HuH-7 (cell line): ENCODE measurements around the gene PLCH2.
A peak's percentile ranks its signal among the peaks of the same experiment; 100 is the strongest.

ENCODE experiments used
- DNase-seq: peaks from one replicate; pipeline ENCODE4 v3.0.0; 2011; ENCODE audit warnings: low spot score

The PLCH2 gene

GRCh38 chr1:2462819-2463218 lies 13.3 kb upstream of the PLCH2 start:
- DNase-seq = no peak

DNA sequence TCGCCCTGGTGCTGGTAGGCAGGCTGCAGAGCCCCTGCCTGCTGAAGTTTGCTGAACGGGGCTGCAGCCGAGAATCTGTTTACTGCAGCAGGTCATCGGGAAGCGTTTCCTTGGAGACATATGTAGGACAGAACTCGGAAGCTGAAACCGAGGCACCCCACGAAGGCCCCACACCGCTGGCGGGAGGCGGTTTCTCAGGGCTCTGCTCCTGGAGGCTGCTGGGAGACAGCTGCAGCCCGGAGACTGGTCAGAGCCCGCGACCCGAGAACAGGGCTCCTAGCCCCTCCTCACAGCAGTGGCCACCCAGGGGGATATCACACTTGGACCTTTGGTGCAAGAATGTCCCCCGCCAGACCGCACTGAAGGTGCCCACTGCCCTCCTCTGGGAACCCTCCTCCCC lies 12.7 kb upstream of the PLCH2 start:
- DNase-seq = no peak

DNA sequence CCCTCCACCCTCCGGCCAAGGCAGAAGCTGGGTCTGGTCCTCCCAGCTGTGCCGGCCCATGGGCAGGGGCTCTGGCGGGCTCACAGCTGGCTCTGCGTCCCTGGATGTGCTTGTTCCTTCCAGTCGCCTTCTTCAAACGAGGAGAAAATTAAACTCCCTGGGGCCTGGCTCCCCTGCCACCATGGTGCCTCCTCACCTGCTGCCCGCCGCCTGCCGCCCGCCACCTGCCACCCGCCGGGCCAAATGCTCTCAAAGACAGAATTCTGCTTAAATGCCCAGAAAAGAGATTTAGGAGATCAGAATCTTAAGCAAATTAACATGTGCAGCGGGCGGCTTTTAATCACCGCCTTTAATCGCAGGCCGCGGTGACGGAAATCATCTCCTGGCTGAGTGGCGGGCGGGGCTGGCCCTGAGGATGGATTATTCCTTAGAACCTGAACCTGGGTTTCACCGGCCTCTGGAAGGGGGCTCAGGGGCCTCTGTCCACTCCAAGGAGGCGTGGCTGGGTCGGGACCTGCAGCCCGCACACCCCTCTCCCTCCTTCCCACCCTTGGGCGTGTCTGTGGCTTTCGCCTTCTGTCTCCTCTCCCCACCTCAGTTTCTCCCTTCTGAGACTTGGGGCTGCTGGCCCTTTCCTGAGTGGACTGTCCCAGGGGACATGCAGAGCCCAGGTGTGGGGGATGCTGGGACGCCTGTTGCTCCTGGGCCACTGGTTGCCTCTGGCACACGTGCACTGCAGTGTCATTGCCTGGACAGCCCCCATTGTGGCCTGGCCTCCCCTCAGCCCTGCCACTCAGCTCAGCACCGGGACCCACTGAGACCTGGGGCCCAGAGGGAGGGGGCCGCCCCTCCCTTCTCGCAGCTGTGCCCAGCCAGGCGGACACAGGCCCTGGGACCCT lies 10.5 kb upstream of the PLCH2 start:
- no peak for DNase-seq

- DNase-seq = no peak
Observed at GRCh38 chr1:2466270-2466665, 9.8 kb upstream of the PLCH2 start.

DNA sequence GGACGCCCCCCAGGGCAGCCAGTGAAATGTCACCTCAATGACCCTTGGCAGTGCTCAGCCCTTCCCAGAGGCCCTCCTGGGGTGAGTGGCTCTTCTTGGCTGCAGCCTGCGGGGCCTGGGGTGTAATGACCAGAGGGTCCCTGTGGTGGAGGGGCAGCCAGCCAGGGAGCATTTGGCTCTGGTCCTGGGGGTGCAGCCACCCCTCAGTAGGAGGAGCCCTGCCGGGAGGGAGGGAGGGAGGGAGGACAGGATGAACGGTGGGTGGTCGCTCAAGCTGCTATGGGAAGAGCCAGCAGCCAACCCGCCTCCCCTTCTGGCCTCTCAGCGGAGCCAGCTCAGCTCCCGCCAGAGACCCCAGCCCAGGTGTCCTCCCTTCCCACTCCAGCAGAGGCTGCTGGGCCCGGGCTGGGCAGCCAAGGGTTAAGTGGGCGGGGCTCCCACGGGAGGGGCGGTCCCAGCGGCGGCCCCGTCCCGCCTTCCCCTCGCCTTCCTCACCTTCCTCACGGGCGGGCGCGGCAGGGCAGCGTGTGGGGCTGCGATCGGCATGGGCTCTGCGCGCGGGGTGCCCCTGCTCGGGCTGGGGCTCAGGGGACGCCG lies 9.0 kb upstream of the PLCH2 start:
- no peak for DNase-seq

DNA sequence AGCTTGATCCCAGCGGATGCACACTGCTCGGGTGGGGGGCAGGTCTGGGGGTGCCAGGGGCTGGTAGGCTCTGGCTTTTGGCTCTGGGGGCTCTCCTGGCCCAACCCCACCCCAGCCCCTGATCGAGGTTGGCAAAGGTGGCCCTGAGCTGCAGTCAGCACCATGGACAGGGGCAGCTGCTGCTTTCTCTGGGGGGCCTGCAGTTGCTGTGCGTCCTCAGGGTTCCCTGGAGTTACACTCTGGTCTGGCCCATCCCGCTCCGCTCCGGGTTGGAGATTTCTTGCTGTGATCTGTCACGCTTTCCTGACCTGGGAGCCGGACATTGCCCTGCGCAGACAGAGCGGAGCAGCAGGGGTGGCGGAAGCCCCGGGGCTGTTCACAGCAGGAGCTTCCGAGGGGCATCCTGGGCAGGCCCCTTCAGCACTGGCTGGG lies 8.0 kb upstream of the PLCH2 start:
- DNase-seq = peak; percentile 78

DNA sequence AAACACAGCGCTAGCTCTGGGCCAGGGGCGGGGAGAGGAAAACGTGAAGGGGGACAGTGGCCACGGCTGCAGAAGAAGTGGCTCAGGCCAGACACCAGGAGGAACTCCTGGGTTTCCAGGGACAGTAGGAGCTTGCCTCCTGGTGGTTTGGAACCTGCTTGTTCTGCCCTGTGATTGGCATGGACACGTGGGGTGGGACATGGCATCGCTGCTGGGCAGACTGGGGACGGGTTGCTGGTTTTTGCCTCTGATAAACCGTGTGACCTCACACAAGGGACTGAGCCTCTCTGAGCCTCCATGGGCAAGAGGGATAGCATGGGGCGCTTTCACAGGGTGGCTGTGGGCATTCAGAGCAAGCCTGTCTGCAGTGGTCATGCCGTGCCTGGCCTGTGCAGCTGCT lies 7.5 kb upstream of the PLCH2 start:
- no peak for DNase-seq

DNA sequence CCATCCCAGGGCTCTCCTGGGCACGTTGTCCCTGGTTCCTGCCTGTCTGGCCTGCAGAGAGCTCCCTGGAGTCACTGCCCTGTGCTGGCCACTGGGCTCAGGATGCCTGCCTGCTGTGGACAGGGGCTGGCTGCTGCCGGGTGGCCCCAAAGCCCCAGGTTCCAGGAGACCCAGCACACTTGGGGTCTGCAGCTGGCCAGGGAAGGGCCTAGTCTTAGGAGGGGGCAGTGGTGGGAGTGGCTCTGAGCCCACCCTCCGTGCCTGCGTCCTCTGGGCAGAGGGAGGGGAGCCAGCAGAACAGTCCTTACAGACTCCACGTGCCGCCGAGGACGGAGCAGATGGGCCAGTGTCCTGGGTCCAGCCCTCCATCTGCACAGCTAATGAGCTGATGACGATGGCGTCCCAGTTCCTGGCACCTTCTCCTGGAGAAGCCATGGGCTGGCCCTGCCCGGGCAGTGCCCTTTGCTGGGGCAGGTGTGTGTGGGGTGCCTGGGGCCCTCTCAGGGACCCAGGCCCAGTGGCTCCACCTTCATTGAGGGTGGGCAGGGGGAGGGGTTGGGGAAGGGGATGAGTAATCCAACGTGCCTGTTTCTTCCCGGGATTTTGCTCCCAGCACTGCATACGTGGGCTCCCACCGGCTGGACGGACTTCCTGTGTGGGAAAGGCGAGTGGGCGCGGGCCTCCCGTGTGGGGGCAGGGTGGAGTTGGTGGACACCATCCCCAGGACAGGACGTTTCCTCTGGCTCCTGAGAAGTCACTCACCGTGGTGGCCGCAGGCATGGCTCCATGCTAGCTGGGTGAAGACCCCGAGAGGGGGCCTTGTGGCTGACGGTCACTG lies 6.8 kb upstream of the PLCH2 start:
- no peak for DNase-seq

DNA sequence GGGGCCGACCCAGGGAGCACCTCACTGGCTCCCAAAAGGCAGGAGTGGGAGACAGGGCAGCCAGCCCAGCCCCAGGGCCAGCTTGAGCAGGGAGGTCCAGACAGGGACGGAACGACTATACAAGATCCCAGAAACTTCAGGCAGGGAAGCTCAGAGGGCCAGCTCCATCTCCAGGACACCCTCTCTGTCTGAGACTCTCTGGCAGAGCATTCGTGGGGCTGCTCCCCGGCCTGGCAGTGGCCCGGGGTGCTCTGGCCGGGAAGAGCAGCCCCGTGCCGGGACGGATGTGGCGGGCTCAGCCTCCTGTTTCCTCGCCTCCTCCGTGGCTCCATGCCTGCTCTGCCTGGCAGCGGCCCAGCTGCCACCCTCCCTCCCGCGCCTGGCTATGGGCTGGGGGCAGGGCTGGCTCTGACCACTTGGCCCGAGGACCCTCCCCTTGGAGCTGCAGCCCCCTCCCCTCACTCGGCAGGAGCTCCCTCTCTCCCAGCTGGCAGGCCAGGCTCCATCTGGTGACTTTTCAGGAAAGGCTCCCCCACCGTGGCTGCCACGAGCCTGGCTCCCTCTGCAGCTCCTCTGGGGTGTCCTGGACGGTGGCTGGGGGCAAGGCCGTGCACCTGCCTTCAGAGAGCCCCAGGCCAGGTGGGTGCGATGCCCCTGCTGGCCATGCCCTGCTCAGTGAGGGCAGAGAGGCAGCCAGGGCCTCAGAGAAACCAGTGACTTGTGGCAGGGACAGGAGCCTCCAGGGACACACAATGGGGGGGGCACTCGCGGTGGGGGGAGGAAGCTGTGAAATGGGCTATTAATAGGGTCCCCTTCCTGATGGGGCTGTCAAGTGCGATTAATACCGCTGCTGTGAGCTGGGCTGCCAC lies 5.6 kb upstream of the PLCH2 start:
- no peak for DNase-seq

GRCh38 chr1:2471159-2471471 lies 5.0 kb upstream of the PLCH2 start:
- no peak for DNase-seq

DNA sequence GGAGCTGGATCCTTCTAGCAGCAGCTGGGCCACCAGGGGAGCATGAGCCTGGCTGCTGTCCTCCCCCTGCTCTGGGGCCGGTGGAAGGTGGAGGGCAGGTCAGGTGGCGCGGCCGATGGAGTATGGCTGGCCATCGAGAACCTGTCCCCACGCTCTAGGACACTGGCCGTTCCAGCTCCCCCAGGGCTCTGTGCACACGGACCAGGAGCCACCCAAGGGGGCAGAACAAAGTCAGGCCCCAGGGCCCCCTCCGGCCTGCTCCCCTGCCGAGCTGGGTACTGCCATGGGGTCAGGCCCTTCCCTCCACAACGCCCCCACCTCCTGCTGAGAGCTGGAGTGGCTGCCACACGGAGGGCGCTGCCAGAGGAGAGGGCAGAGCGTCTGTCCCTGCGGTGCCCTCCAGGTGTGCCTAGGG lies 4.5 kb upstream of the PLCH2 start:
- DNase-seq = no peak

DNA sequence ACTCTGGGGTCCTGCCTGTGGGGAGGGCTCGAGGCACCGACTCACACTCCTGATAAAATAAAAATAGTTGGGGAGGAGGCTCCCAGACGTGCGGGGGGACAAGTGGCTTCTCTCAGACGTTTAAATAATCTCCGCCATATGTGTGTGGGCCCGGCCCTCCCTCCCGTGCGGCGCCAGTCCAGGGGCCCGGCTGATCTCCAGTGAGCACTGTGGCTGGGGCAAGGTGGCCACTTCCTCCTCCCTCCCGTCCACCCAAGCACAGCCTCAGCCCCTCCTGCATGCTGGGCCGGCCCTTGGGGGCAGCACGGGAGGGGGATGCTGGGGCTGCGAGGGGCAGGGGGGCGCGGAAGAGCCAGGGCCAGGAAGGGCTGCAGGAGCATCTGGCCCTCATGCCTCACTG lies 4.0 kb upstream of the PLCH2 start:
- DNase-seq = no peak

- no peak for DNase-seq
Observed at GRCh38 chr1:2472561-2473177, 3.4 kb upstream of the PLCH2 start.

GRCh38 chr1:2473198-2473597 lies 2.9 kb upstream of the PLCH2 start:
- no peak for DNase-seq

DNA sequence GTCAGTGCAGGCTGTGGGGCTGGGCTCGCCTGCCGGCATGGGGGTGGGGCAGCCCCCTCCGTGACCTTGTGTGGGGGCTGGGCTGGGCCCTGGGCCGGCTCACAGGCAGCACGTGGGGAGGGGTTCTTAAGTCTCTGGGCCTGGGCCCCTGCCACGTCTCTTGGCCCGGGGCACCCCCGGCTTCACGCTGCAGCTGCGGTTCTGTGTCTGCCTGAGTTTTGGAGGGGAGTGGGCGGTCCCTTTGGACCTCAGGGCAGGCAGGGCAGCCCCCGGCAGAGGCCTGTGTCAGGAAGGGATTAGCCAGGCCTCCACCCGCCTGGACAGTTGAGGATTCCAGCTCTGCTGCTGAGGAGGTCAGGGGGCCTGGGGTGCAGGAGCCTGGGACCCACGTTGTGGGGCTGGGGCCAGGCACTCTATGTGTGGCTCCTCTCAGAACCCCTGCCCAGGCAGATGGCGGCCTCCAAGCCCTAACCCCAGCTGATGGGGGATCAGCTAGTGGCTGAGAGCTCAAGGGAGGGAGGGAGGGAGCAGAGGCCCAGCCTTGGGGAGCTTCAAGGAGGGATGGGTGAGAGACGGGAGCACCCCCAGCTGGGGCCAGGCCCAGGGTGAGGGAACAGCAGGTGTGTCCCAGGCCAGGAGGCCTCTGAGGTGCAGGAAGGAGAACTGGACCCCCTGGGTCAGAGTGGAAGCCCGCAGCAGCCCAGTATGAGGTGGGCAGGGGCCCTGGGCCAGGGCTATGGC lies 1.8 kb upstream of the PLCH2 start:
- no peak for DNase-seq

DNA sequence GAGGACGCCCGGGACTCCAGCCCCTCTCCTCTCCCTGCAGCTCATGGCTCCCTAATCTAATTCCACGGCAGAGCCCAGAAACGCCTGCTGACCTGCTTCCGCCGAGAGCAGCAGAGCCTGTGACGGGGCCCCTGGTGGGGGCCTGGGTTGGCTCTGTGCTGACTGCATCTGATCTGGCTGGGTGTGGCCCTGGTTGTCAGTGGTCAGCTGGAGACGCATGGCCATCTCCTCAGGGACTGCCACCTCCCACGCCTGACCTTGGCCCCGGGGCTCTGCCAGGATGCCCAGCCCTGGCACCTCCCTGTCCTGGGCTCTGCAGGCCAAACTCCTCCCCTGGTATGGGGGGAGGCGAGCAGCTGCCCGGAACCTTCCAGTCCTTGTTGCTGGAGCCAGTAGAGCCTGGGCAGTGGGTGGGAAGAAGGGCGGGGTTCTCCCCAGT lies 1.1 kb upstream of the PLCH2 start:
- DNase-seq = no peak

GRCh38 chr1:2475571-2475970 lies 518 bp upstream of the PLCH2 start:
- no peak for DNase-seq

DNA sequence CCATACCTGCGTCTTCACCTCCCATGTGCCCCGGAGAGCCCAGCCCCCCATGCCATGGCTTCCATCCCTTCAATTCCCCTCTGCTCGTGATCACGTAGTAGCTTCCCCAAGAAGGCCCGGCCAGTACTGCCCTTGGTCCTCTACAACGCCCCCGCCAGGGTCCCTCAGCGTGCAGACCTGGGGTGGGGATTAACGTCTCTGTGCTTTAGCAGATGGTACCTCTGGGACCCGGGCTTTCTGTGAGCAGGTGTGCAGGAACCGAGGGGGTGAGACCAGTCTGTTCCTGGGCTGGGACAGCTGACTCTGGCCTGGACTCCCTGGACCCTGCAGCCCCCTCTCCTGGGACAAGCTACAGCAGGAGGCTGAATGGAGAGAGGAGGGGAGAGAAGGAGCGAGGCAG lies 1.2 kb downstream of the PLCH2 start:
- DNase-seq = no peak

- DNase-seq = no peak
Observed at GRCh38 chr1:2477791-2478499, 1.9 kb downstream of the PLCH2 start.

GRCh38 chr1:2479186-2479585 lies 3.1 kb downstream of the PLCH2 start:
- DNase-seq = no peak
